CD8-positive, alpha-beta memory T cell (primary cell): ENCODE data around the gene HHATL. TPM values are rescaled to one million over a fixed set of nuclear protein-coding genes. Genes with fewer than 3 reads are reported as not detected.
A peak's percentile ranks its signal among the peaks of the same experiment; 100 is the strongest.

Experiments used
- CTCF ChIA-PET: fragments of 350-600 bp; sonication (Branson Sonifier 250); formaldehyde crosslinking; loops from one replicate; lab custom pipeline; 2021; ENCODE audit warnings: antibody characterized with exemption; lab: Charles Lee
- POLR2A ChIA-PET: fragments of 350-600 bp; sonication (Branson Sonifier 250); formaldehyde crosslinking; loops from one replicate; lab custom pipeline; 2021; ENCODE audit warnings: antibody characterized with exemption; lab: Charles Lee
- DNase-seq, 5 donors: peaks; one replicate each; pipeline versions ENCODE4 v3.0.0 to v3.0.0-alpha.2; 2020 to 2022; ENCODE audit warnings: mixed read lengths in 1 of 5
- H3K27ac ChIP-seq: one replicate; pipeline ENCODE4 v1.7.0; 2013; ENCODE audit warnings: low read depth, mild to moderate bottlenecking, low read length, moderate library complexity
- H3K27me3 ChIP-seq: 2 replicates; pipeline ENCODE4 v1.7.0; 2013; ENCODE audit warnings: low read length, mild to moderate bottlenecking; ENCODE audit not compliant: insufficient read depth, poor library complexity, severe bottlenecking
- H3K36me3 ChIP-seq: 2 replicates; pipeline ENCODE4 v1.7.0; 2013; ENCODE audit warnings: mild to moderate bottlenecking, low read length, moderate library complexity; ENCODE audit not compliant: insufficient read depth
- H3K4me1 ChIP-seq: 2 replicates; pipeline ENCODE4 v1.7.0; 2013; ENCODE audit warnings: mild to moderate bottlenecking, low read length, moderate library complexity; ENCODE audit not compliant: insufficient read depth
- H3K4me3 ChIP-seq: 2 replicates; pipeline ENCODE4 v1.7.0; 2013; ENCODE audit warnings: mild to moderate bottlenecking, low read length
- H3K9me3 ChIP-seq: 2 replicates; pipeline ENCODE4 v1.7.0; 2013; ENCODE audit warnings: mild to moderate bottlenecking, low read length
- H3K27ac Mint-ChIP-seq, 8 donors: one replicate each; pipeline ENCODE4 v1.8.0; 2020 to 2021; ENCODE audit warnings: mixed read lengths in 8 of 8, mild to moderate bottlenecking in 6 of 8, inconsistent platforms in 3 of 8, moderate library complexity in 3 of 8
- H3K27me3 Mint-ChIP-seq, 2 donors: one replicate each; pipeline ENCODE4 v1.8.0; 2020 to 2021; ENCODE audit warnings: mixed read lengths in 2 of 2, mild to moderate bottlenecking in 1 of 2, moderate library complexity in 1 of 2
- H3K36me3 Mint-ChIP-seq, 3 donors: one replicate each; pipeline ENCODE4 v1.8.0; 2020 to 2021; ENCODE audit warnings: mixed read lengths in 3 of 3, inconsistent platforms in 1 of 3, mild to moderate bottlenecking in 1 of 3
- H3K4me1 Mint-ChIP-seq, 3 donors: one replicate each; pipeline ENCODE4 v1.8.0; 2020 to 2021; ENCODE audit warnings: mixed read lengths in 3 of 3, inconsistent platforms in 1 of 3, mild to moderate bottlenecking in 1 of 3
- H3K4me3 Mint-ChIP-seq, 7 donors: one replicate each; pipeline ENCODE4 v1.8.0; 2020 to 2021; ENCODE audit warnings: mixed read lengths in 7 of 7, mild to moderate bottlenecking in 6 of 7, moderate library complexity in 4 of 7, inconsistent platforms in 2 of 7
- H3K9me3 Mint-ChIP-seq, 5 donors: one replicate each; pipeline ENCODE4 v1.8.0; 2020 to 2022; ENCODE audit warnings: mixed read lengths in 5 of 5, mild to moderate bottlenecking in 3 of 5, moderate library complexity in 2 of 5, inconsistent platforms in 1 of 5
- polyA plus RNA-seq: library from polyadenylated mRNA; unstranded; fragments of 300-500 nt; fragmentation: Illumina TruSeq; gene quantifications from one replicate; pipeline ENCODE4 v1.2.3, GENCODE V29; 2021
- total RNA-seq, 2 experiments: library from RNA; stranded (reverse); gene quantifications; one replicate each; pipeline ENCODE4 v1.2.3, GENCODE V29; 2021

HHATL gene
- total and polyA plus RNA-seq, 3 experiments from 2014 or later = not detected

DNA sequence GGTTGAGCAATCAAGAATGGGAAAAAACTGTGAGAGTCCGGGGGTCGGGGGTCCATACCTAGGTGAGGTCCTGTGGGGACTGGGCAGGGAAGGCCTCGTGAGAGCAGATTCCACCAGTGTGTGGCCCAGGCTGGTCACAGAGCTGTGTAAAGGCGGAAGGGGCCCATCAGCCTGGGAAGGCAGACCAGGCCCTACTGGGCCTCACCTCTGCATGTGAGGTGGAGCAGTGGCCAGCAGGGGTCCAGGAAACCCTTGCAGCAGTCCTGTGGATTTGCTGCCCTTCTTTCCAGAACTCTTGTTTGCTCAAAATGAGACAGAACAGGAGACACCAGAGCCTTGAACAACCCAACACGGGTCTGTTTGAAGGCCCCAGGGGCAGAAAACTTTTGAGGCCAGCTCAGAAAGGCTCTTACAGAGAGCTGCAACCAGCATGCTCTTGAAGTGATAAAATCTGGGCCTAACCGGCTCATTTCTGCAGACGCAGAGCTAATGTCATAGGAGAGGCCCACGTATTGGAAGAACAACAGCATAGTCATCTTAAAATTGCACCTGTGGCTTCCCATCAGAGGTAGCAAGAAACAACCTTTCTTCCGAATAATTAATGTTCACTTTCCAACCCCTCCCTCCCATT lies 30.3 kb upstream of the HHATL start:
- H3K4me3 ChIP-seq = no peak overlapping the region
- no peak for DNase-seq
- Mint-ChIP-seq H3K4me1 (no peaks in the 10 kb centered on the region), H3K9me3 (no peaks in the 10 kb centered on the region), H3K4me3 (no peak overlapping the region), H3K27ac (no peak overlapping the region), H3K27me3 (peaks cover 0 to 4% of the 10 kb centered on the region in 2 donors), H3K36me3 (no peaks in the 10 kb centered on the region)
- CTCF ChIA-PET = no interaction called here
- no peaks in the 10 kb centered on the region for H3K9me3 ChIP-seq
- no peaks in the 10 kb centered on the region for H3K36me3 ChIP-seq
- H3K27ac ChIP-seq = no peak overlapping the region
- no peaks in the 10 kb centered on the region for H3K27me3 ChIP-seq
- POLR2A ChIA-PET = no interaction called here
- no peaks in the 10 kb centered on the region for H3K4me1 ChIP-seq

DNA sequence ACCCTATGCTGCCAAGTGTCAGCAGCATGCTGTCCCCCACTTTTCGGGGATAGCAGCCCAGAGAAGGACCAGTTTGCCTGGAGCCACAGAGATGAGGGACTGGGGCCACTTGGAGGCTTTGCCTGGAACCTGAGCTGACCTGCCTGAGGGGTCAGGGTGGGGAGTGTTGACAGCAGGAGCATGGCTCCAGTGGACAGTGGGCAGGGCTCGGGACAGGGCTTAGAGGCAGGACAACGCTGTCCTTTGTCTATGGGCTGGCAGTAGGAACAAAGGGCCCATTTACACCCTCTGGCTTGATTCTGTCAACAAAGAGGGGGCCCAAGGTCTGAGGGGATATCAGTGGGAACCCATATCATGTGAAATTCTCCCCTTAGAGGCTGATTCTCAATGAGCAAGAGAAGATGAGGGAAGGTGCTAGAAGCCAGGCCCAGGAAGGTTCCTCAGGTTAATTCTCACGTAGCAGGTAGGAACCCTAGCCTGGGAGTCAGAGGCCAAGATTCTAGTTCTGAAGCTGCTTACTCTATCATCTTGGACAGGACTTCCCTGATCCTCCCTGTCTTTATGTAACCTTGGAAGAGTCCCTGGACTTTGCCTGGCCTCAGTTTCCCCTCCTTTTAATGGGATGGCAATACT lies 29.7 kb upstream of the HHATL start:
- Mint-ChIP-seq H3K36me3 (no peaks in the 10 kb centered on the region), H3K27me3 (peaks cover 0 to 4% of the 10 kb centered on the region in 2 donors), H3K4me1 (no peaks in the 10 kb centered on the region), H3K9me3 (no peaks in the 10 kb centered on the region), H3K4me3 (no peak overlapping the region), H3K27ac (peak overlapping the region in 1 of 8 donors; percentile 27)
- Histone ChIP-seq H3K27ac (no peak overlapping the region), H3K4me3 (no peak overlapping the region), H3K27me3 (no peaks in the 10 kb centered on the region), H3K4me1 (no peaks in the 10 kb centered on the region), H3K9me3 (no peaks in the 10 kb centered on the region), H3K36me3 (no peaks in the 10 kb centered on the region)
- ChIA-PET POLR2A (no interaction called here), CTCF (no interaction called here)
- no peak for DNase-seq

DNA sequence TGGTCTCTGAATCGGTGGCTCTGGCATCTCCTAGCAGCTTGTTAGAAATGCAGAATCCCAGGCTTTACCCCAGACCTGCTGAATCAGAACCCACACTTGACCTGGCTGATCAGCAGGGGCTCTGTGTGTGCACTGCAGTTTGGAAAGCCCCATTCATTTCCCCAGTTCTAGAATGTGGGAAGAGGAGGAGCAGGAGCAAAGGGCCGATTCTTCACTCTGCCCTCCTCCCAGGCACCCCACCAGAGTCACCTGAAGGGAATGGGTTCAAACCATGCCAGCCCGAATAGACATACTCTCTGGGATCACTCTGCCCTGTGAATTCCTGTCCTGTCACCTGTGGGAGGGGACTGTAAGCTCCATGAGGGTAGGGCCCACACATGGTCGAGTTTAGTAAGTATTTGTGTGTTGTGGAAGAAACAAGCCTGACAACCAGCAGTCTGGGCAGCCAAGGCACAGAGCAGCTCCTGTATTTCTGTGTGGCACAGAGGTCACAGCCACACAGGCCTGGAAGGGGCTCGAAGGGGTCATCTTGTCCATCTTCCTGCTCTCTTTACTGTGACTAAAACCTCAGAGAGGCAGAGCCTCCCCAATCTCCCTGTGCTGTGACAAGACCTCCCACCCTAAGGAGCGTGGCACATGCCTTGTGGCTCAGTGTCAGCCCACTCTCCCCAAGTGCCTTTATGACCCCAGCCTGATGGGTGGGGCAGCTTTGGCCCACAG lies 29.0 kb upstream of the HHATL start:
- ChIA-PET CTCF (no interaction called here), POLR2A (no interaction called here)
- H3K9me3 ChIP-seq = no peaks in the 10 kb centered on the region
- H3K4me3 ChIP-seq = no peak overlapping the region
- DNase-seq = no peak
- Mint-ChIP-seq H3K9me3 (no peaks in the 10 kb centered on the region), H3K36me3 (no peaks in the 10 kb centered on the region), H3K4me1 (no peaks in the 10 kb centered on the region), H3K27ac (no peak overlapping the region), H3K27me3 (peaks cover 0 to 4% of the 10 kb centered on the region in 2 donors), H3K4me3 (no peak overlapping the region)
- no peaks in the 10 kb centered on the region for H3K4me1 ChIP-seq
- no peaks in the 10 kb centered on the region for H3K36me3 ChIP-seq
- no peaks in the 10 kb centered on the region for H3K27me3 ChIP-seq
- no peak overlapping the region for H3K27ac ChIP-seq

DNA sequence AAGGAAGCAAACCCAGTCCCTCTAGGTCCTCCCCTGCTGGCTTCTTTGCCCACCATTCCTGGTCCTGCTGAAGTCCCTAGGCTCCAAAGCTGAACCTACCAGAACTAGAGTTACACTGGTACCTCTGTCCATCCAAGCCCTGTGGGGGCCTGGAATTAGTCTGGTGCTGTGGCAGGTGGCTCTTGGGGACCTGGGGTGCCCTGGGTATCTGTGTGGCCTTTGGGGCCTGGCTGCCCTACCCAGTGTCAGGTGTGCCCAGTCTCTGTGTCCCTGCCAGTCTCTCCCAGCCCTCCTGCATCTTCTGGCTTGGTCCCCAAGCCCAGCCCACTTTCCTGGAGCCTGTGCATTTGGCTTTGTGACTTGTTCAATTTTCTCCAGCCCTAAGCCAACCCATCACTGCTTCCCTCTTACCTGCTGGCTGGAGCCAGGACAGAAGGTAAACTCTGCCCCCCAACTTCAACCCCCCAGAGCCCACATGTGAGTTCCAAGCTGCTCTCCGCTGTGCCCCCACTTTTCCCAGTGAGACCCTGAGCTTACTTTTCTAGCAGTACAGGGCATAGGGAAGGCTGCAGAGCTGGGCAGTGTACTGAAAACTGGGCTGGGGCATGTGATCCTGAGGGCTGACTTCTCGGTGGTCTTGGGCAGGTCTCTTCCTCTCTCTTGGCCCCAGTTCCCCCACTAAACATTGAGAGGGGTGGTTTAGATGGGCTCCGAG lies 28.3 kb upstream of the HHATL start:
- CTCF ChIA-PET = interaction anchor here (0.9 kb wide), 1 partner anchor 19 kb away, joined by 3 read pairs; no protein-coding TSS in a partner anchor
- H3K36me3 ChIP-seq = no peaks in the 10 kb centered on the region
- H3K4me3 ChIP-seq = no peak overlapping the region
- H3K4me1 ChIP-seq = no peaks in the 10 kb centered on the region
- Mint-ChIP-seq H3K4me3 (no peak overlapping the region), H3K9me3 (no peaks in the 10 kb centered on the region), H3K27ac (no peak overlapping the region), H3K4me1 (no peaks in the 10 kb centered on the region), H3K36me3 (no peaks in the 10 kb centered on the region), H3K27me3 (peaks cover under 1 to 4% of the 10 kb centered on the region in 2 donors)
- H3K27ac ChIP-seq = no peak overlapping the region
- H3K27me3 ChIP-seq = no peaks in the 10 kb centered on the region
- DNase-seq = no peak
- H3K9me3 ChIP-seq = no peaks in the 10 kb centered on the region
- POLR2A ChIA-PET = no interaction called here

DNA sequence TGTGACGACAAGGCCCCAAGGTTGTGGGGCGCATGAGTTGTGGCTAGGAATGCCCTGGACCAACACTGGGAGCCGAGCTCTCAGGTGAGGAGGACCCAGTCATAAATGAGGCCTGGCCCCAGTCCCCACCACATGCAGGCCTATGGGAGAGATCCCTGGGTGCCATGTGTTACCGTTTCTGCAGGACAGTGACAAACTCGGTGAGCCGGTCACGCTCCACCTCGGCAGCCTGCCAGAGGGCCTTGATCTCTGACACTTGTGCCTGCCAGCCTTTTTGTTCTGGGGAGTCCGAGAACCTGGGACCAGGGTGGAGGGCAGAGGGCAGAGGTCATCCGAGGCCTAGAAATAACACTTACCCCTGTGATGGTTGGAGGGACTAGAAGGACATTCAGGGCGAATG lies 27.7 kb upstream of the HHATL start:
- H3K4me3 Mint-ChIP-seq = no peak overlapping the region
- Histone ChIP-seq H3K36me3 (no peaks in the 10 kb centered on the region), H3K27ac (no peak overlapping the region), H3K4me1 (no peaks in the 10 kb centered on the region), H3K9me3 (no peaks in the 10 kb centered on the region), H3K27me3 (no peaks in the 10 kb centered on the region), H3K4me3 (no peak overlapping the region)
- no peaks in the 10 kb centered on the region for H3K36me3 Mint-ChIP-seq
- peaks cover 4 to 5% of the 10 kb centered on the region in 2 donors for H3K27me3 Mint-ChIP-seq
- no peaks in the 10 kb centered on the region for H3K9me3 Mint-ChIP-seq
- DNase-seq = no peak
- CTCF ChIA-PET = interaction anchor here (0.9 kb wide), 1 partner anchor 19 kb away, joined by 3 read pairs; no protein-coding TSS in a partner anchor
- H3K4me1 Mint-ChIP-seq = no peaks in the 10 kb centered on the region
- POLR2A ChIA-PET = no interaction called here
- no peak overlapping the region for H3K27ac Mint-ChIP-seq

DNA sequence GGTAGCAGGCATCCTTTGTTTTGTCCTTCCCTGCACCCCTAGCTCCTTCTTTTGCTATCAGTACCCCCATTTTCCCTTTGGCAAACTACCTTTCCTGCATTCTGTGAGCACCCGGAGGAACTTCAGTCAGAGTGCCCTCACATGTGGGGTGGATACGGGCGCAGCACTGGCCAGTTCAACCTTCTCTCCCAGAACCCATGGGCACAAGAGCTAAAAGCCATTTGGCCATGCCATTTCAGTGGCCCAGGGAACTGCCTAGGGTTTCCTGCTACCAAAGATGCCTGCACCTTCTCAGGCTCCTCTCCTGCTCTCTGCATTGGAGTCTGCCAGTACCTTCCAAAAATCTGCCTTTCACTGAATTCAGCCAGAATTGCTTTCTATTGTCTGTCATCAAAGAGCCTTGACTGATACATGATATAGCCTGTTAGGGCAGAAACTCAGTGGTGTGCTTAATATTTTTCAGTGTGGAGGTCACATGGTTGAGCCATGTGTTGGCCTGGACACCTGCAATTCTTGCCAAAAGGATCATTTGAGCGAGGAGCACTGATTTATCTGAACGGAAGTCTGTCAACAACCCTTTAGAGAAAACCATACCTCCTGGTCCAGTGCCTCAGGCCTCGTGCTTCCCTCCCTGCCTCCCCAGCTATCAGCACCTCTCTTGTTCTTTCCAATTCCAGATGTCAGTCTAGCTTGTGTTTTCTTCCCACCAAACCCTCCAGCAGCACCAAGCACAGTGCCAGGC lies 27.0 kb upstream of the HHATL start:
- H3K27me3 Mint-ChIP-seq = peaks cover 4 to 5% of the 10 kb centered on the region in 2 donors
- CTCF ChIA-PET = no interaction called here
- Histone ChIP-seq H3K27ac (no peak overlapping the region), H3K27me3 (no peaks in the 10 kb centered on the region), H3K4me1 (no peaks in the 10 kb centered on the region), H3K36me3 (no peaks in the 10 kb centered on the region), H3K9me3 (no peaks in the 10 kb centered on the region), H3K4me3 (no peak overlapping the region)
- H3K36me3 Mint-ChIP-seq = no peaks in the 10 kb centered on the region
- no peak overlapping the region for H3K4me3 Mint-ChIP-seq
- no peak overlapping the region for H3K27ac Mint-ChIP-seq
- no peaks in the 10 kb centered on the region for H3K9me3 Mint-ChIP-seq
- DNase-seq = no peak
- POLR2A ChIA-PET = no interaction called here
- no peaks in the 10 kb centered on the region for H3K4me1 Mint-ChIP-seq

DNA sequence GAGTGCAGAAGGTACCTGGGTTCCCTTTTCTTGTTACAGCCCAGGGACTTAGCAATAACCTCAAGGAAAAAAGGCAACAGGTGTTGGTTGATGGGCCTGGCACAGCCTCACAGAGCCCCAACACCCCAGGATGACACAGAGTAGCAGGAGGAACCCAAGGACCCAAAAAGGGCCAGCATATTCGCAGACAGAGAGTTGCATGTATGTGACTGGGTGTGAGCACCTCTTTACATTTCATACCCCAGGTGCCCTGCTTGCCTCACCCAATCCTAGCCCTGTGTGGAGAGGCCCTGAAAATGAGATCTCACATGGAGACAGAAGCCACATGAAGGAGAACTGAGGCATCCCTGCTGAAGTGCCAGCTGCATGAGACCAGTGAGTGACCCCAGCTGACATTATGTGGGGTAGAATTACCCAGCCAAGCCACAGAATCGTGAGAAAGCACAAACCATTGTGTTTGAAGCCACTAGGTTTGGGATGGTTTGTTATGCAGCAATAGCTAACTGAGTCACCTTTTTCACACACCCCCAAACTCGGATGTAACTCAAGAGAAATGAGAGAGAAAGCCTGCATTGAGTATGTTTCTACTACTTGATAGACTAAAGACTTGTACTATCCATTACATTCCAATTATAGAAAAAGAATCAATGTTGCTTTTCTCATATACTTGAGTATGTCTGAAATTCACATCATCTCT lies 26.2 kb upstream of the HHATL start:
- Mint-ChIP-seq H3K27ac (peak overlapping the region in 1 of 8 donors; percentile 29), H3K4me3 (no peak overlapping the region)

More for the DNA sequence above, 26.2 kb upstream of the HHATL start:
- Histone ChIP-seq H3K27ac (no peak overlapping the region), H3K36me3 (no peaks in the 10 kb centered on the region), H3K4me3 (no peak overlapping the region), H3K27me3 (no peaks in the 10 kb centered on the region), H3K9me3 (no peaks in the 10 kb centered on the region), H3K4me1 (no peaks in the 10 kb centered on the region)
- Mint-ChIP-seq H3K36me3 (no peaks in the 10 kb centered on the region), H3K9me3 (no peaks in the 10 kb centered on the region), H3K27me3 (peaks cover 4 to 11% of the 10 kb centered on the region in 2 donors), H3K4me1 (no peaks in the 10 kb centered on the region)
- CTCF ChIA-PET = no interaction called here
- no peak for DNase-seq
- POLR2A ChIA-PET = no interaction called here
